HepG2 (cell line): Measurements from ENCODE around the gene OSBPL10. TPM values are rescaled to one million over a fixed set of nuclear protein-coding genes. Genes with fewer than 3 reads are reported as not detected.

ENCODE experiments used
- FOXO4 ChIP-seq: sonication (generic); formaldehyde crosslinking; conservative IDR thresholded peaks from 2 replicates; pipeline ENCODE4 v1.8.1; 2023; ENCODE audit warnings: missing genetic modification reagents
- HMG20A ChIP-seq: IDR thresholded peaks from 2 replicates; pipeline ENCODE4 v1.6.1; 2016; ENCODE audit warnings: borderline replicate concordance
- KIAA2018 ChIP-seq: sonication (generic); formaldehyde crosslinking; IDR thresholded peaks from 2 replicates; pipeline ENCODE4 v1.5.0; 2020; ENCODE audit warnings: mild to moderate bottlenecking, missing genetic modification reagents, borderline replicate concordance
- MEIS1 ChIP-seq: sonication (generic); formaldehyde crosslinking; IDR thresholded peaks from 2 replicates; pipeline ENCODE4 v1.9.0; 2021; ENCODE audit warnings: mild to moderate bottlenecking, missing genetic modification reagents, moderate library complexity, borderline replicate concordance
- NCOA2 ChIP-seq: sonication (generic); formaldehyde crosslinking; IDR thresholded peaks from 2 replicates; pipeline ENCODE4 v1.8.0; 2022; ENCODE audit warnings: inconsistent platforms
- PHF21A ChIP-seq: sonication (generic); formaldehyde crosslinking; IDR thresholded peaks from 2 replicates; pipeline ENCODE4 v1.5.0; 2020; ENCODE audit warnings: mild to moderate bottlenecking, missing genetic modification reagents
- RFXANK ChIP-seq: IDR thresholded peaks from 2 replicates; pipeline ENCODE4 v1.6.1; 2016
- YEATS2 ChIP-seq: sonication (generic); formaldehyde crosslinking; IDR thresholded peaks from 2 replicates; pipeline ENCODE4 v1.4.0; 2020; ENCODE audit warnings: missing genetic modification reagents, borderline replicate concordance
- ZNF136 ChIP-seq: sonication (generic); formaldehyde crosslinking; IDR thresholded peaks from 2 replicates; pipeline ENCODE4 v1.8.1; 2022; ENCODE audit warnings: low read depth, mild to moderate bottlenecking, moderate library complexity, missing genetic modification reagents
- ZNF557 ChIP-seq: sonication (generic); formaldehyde crosslinking; IDR thresholded peaks from 2 replicates; pipeline ENCODE4 v1.4.0; 2020; ENCODE audit warnings: missing genetic modification reagents
- ZNF563 ChIP-seq: sonication (generic); formaldehyde crosslinking; IDR thresholded peaks from 2 replicates; pipeline ENCODE4 v1.8.0; 2022; ENCODE audit warnings: mild to moderate bottlenecking, moderate library complexity, missing genetic modification reagents
- polyA plus RNA-seq, 8 experiments: library from polyadenylated mRNA; depleted of rRNA in 3 of 8; stranded (reverse) in 7 of 8; unstranded in 1 of 8; fragments of >200 nt; fragmentation: Illumina TruSeq in 4 of 8; extraction: Trizol in 4 of 8; gene quantifications; 2 replicates each; pipeline versions ENCODE4 v1.2.1 to v1.2.3, GENCODE V29; 2011 to 2016; ENCODE audit warnings: low read depth in 4 of 8, missing spikeins in 1 of 8, mixed read lengths in 1 of 8; ENCODE audit not compliant: insufficient read depth in 1 of 8
- total RNA-seq, 5 experiments: library from RNA; depleted of rRNA; stranded (reverse); fragments of >200 nt; fragmentation: Illumina TruSeq; extraction: Trizol; gene quantifications; 2 replicates each; pipeline ENCODE4 v1.2.3, GENCODE V29; 2016; ENCODE audit warnings: low read depth in 1 of 5
- TF ChIP-seq, protein P1 (sequence below): sonication (generic); formaldehyde crosslinking; IDR thresholded peaks from 2 replicates; pipeline ENCODE4 v1.9.0; 2021; ENCODE audit warnings: mild to moderate bottlenecking, missing genetic modification reagents

Gene OSBPL10
- total and polyA plus RNA-seq, 2 of the 13 experiments (the other 11 are each of a cell fraction or from before 2014, with no cell fraction given) = 10.3 to 28.6 TPM

DNA sequence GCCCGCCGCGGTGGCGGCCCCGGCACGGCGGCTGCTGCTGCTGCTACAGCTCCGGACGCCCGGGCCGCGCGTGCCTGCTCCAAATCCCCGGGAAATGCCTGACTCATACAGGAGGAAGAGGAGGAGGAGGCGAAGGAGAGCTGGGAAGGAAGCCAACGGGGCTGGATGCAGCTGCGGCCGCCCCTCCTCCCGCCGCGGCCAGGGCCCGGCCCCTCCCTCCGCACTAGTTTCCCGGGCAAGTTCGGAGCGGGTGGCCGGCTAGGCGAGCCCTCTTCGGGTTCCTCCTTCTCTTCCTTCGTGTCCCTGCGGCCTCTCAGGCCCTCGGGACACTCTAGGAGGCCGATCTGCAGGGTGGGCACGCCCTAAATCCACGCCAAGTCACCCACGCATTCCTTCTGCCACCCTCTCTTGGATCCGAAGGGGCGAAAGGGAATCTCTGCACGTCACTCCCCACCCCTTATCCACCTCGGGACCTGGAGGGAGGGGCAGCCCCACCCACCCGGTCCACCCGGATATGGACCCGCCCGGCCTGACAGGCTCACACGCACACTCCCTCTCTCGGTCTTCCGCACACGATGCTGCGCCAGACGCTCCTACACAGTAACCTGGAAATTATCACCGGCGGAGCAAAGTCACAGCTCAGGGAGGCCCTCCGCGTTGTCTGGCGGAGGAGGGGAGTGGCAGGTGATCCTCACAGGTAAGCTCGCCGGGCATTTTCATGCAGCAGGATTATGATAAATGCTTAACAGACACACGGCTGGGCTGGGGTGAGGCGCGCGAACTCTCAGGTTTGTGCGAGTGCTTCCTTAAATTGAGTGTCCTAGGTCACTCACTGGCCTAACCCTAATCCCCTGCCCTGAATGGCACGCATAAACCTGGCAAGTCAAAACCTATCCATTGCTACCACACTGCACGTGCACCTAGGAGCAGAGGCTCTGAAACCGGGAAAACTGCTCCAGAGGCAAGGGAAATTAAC is at the start of gene OSBPL10, which contains the start of gene ZNF860 (continued):
- no peak for TF ChIP-seq KIAA2018 (CRISPR knock-in tag)
- TF ChIP-seq HMG20A (CRISPR knock-in tag) = no peak
- TF ChIP-seq FOXO4 (CRISPR knock-in tag) = no peak
- TF ChIP-seq NCOA2 (CRISPR knock-in tag) = peak; percentile 14; the same call in 1 of the 2 replicates
- TF ChIP-seq YEATS2 (CRISPR knock-in tag) = peak; percentile 19; the same call in 1 of the 2 replicates
- no peak for TF ChIP-seq RFXANK (CRISPR knock-in tag)
- no peak; the same call in 1 of the 2 replicates for TF ChIP-seq ZNF557 (CRISPR knock-in tag)
- TF ChIP-seq ZNF136 (CRISPR knock-in tag) = no peak
- peak; percentile 60; the same call in 1 of the 2 replicates for TF ChIP-seq ZNF563 (CRISPR knock-in tag)
- TF ChIP-seq, protein P1, sequence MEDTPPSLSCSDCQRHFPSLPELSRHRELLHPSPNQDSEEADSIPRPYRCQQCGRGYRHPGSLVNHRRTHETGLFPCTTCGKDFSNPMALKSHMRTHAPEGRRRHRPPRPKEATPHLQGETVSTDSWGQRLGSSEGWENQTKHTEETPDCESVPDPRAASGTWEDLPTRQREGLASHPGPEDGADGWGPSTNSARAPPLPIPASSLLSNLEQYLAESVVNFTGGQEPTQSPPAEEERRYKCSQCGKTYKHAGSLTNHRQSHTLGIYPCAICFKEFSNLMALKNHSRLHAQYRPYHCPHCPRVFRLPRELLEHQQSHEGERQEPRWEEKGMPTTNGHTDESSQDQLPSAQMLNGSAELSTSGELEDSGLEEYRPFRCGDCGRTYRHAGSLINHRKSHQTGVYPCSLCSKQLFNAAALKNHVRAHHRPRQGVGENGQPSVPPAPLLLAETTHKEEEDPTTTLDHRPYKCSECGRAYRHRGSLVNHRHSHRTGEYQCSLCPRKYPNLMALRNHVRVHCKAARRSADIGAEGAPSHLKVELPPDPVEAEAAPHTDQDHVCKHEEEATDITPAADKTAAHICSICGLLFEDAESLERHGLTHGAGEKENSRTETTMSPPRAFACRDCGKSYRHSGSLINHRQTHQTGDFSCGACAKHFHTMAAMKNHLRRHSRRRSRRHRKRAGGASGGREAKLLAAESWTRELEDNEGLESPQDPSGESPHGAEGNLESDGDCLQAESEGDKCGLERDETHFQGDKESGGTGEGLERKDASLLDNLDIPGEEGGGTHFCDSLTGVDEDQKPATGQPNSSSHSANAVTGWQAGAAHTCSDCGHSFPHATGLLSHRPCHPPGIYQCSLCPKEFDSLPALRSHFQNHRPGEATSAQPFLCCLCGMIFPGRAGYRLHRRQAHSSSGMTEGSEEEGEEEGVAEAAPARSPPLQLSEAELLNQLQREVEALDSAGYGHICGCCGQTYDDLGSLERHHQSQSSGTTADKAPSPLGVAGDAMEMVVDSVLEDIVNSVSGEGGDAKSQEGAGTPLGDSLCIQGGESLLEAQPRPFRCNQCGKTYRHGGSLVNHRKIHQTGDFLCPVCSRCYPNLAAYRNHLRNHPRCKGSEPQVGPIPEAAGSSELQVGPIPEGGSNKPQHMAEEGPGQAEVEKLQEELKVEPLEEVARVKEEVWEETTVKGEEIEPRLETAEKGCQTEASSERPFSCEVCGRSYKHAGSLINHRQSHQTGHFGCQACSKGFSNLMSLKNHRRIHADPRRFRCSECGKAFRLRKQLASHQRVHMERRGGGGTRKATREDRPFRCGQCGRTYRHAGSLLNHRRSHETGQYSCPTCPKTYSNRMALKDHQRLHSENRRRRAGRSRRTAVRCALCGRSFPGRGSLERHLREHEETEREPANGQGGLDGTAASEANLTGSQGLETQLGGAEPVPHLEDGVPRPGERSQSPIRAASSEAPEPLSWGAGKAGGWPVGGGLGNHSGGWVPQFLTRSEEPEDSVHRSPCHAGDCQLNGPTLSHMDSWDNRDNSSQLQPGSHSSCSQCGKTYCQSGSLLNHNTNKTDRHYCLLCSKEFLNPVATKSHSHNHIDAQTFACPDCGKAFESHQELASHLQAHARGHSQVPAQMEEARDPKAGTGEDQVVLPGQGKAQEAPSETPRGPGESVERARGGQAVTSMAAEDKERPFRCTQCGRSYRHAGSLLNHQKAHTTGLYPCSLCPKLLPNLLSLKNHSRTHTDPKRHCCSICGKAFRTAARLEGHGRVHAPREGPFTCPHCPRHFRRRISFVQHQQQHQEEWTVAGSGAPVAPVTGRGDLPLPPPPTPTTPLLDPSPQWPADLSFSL (CRISPR knock-in tag) = no peak
- TF ChIP-seq MEIS1 (CRISPR knock-in tag) = no peak
- TF ChIP-seq PHF21A = peak; percentile 93
